HFF-Myc (cell line): Measurements from ENCODE around the gene CCDC57.

ENCODE experiments used
- DNase-seq: peaks from one replicate; pipeline ENCODE4 v3.0.0-alpha.2; 2011; ENCODE audit warnings: low read depth; ENCODE audit errors: extremely low read depth
- H3K4me3 ChIP-seq: replicated peaks from 2 replicates; pipeline ENCODE4 v1.5.1; 2011; ENCODE audit warnings: low read depth, mild to moderate bottlenecking, control low read depth, low read length
- CTCF ChIP-seq: IDR thresholded peaks from 2 replicates; pipeline ENCODE4 v1.5.1; 2012; ENCODE audit warnings: mild to moderate bottlenecking, low read depth, low read length, control low read depth; ENCODE audit errors: missing control alignments

Gene CCDC57

DNA sequence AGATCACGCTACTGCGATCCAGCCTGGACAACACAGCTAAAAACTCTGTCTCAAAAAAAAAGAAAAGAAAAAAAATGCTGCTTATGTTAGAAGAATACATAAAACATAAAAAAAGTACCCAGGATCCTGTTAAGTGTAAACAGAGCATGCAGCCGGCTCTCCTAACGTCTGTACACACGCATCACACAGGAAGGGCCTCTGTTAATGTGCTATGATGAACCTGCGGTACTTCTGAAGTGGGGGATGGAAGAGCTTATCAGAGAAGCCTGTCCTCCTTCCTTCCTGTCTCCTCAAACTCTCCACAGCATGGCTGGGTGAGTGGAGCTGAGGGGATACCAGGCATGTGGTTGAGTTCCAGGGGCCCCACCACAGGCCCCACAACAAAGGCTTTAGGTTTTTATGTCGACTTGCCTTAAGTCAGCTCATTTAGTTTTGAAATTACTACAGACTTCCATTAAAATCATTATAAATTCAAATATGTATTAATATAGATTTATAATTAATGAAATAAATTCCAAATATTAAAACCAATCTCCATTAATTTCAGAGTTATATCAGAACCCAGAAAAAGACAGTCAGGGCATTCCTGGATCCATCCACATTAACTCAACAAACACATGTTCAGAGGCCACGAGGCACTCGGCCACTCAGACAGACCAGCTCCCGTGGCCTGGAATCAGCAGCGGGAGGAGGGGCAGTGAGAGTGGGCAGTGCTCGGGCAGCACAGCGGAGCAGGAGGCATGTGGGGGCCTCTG, 11.7 kb downstream of the CCDC57 start:
- TF ChIP-seq CTCF, result no peak
- H3K4me3 ChIP-seq, result no peak overlapping the region
- no peak for DNase-seq

GRCh38 chr17:82200135-82200534, 12.5 kb downstream of the CCDC57 start:
- no peak overlapping the region for H3K4me3 ChIP-seq
- no peak for DNase-seq
- no peak for TF ChIP-seq CTCF

GRCh38 chr17:82199496-82199895, 13.1 kb downstream of the CCDC57 start:
- no peak for DNase-seq
- H3K4me3 ChIP-seq, result no peak overlapping the region
- TF ChIP-seq CTCF, result no peak

DNA sequence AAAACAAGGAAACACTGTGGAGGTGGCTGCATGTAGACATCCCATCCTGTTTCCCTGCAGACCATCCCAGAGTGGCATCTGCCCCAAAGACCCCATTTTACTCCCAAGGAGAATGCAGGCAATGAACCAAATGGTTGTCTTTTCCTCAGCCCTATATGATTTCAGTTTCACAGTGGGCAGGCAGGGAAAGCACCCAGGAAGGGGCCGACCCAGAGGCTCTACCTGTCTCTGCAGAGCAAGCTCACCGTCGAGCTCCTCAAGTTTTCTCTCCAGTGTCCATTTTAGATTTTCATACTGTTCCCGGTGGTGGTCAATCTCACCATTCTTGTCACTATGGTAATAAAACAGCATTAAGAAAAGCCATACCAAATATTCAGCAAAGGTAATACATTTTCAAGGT, 14.6 kb downstream of the CCDC57 start:
- DNase-seq, result no peak
- no peak overlapping the region for H3K4me3 ChIP-seq
- TF ChIP-seq CTCF, result no peak

DNA sequence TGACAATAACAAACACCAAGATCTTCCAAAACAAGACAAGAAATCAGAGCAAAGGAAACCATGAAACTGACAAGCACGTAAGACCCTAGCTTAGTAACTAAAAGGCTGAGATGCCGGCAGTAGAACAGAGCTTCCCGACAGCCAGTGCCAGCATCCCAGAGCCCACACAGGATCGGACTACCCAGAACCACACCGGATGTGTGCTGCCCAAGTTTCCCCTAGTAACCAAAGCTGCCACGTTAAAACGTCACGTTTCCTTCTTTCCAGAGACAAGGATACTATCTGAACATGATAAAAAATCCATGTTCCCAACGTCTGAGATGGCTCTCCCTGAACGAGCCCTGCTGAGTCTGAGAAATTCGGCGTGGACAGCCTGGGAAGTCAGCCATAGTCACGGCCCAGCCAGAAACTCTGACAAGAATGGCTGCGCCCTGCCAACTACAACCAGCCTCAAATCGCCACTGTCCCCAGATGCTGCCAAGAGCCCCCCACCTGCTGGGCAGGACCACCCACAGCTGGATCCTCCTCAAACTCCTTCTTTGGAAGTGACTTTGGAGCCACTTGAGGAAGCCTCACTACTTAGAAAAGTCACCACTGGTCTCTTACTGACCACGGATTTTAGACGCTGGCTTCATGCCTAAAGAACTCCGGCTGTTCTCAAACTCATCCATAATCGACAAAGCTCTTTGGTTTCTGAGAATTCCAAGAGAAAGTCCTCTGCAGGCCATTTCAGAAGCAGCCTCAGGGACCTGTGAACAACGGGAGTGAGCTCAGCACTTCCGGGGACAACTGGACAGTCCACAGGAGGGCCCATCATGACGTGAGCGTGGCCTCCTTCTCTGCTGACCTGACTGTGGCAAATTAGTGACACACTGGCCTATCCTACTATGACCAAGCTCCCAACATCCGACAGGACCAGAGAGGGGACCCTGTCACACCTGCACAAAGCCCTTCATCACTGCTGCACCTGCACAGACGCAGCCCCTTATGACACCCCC, 16.7 kb downstream of the CCDC57 start:
- no peak for DNase-seq
- no peak for TF ChIP-seq CTCF
- no peak overlapping the region for H3K4me3 ChIP-seq

GRCh38 chr17:82194765-82195164, 17.9 kb downstream of the CCDC57 start:
- DNase-seq, result no peak
- no peak for TF ChIP-seq CTCF

More at GRCh38 chr17:82194765-82195164, 17.9 kb downstream of the CCDC57 start:
- H3K4me3 ChIP-seq, result no peak overlapping the region
